GM21367 (cell line): ENCODE measurements around the gene TF.

ENCODE experiments used
- ATAC-seq: cut with Tn5 transposase; IDR thresholded peaks from one replicate; pipeline ENCODE4 v1.9.1; 2021; ENCODE audit not compliant: unreplicated experiment

Gene TF

GRCh38 chr3:133834621-133835417, 88.6 kb downstream of the TF start:
- ATAC-seq = no peak

- ATAC-seq = no peak
Measured at GRCh38 chr3:133835418-133835743, 89.2 kb downstream of the TF start.

- no peak for ATAC-seq
Measured at GRCh38 chr3:133835961-133836360, 89.8 kb downstream of the TF start.

GRCh38 chr3:133836497-133837158, 90.4 kb downstream of the TF start:
- no peak for ATAC-seq

GRCh38 chr3:133837487-133838295, 91.5 kb downstream of the TF start:
- no peak for ATAC-seq

- ATAC-seq = no peak
Measured at GRCh38 chr3:133838296-133838789, 92.2 kb downstream of the TF start.

GRCh38 chr3:133838916-133839800, 93.0 kb downstream of the TF start:
- ATAC-seq = no peak

GRCh38 chr3:133840055-133840737, 94.0 kb downstream of the TF start:
- no peak for ATAC-seq

GRCh38 chr3:133840767-133841166, 94.6 kb downstream of the TF start:
- ATAC-seq = no peak

GRCh38 chr3:133841196-133841595, 95.0 kb downstream of the TF start:
- ATAC-seq = no peak

- ATAC-seq = no peak
Measured at GRCh38 chr3:133842158-133842557, 96.0 kb downstream of the TF start.

- no peak for ATAC-seq
Measured at GRCh38 chr3:133843634-133844033, 97.4 kb downstream of the TF start.

- no peak for ATAC-seq
Measured at GRCh38 chr3:133845127-133845526, 98.9 kb downstream of the TF start.
